Measurements from ENCODE around the gene CNN2. TPM values are rescaled to one million over a fixed set of nuclear protein-coding genes. Genes with fewer than 3 reads are reported as not detected.

The CNN2 gene
- total RNA-seq, 4 donors from 2014 or later: 79.0 to 125 (median 105) TPM

- intact Hi-C loops (cut with DNase I): no loop called here
- Histone ChIP-seq H3K27me3 (no peaks in the 10 kb centered on the region), H3K9me3 (peaks cover 0 to 40% (median 25%) of the 10 kb centered on the region in 3 donors), H3K4me1 (no peaks in the 10 kb centered on the region), H3K36me3 (peaks cover 0 to 34% (median 0%) of the 10 kb centered on the region in 3 donors), H3K27ac (no peak overlapping the region), H3K4me3 (no peak overlapping the region)
- no peak for DNase-seq
- no peak for TF ChIP-seq CTCF (IDR thresholded peaks at IDR 0.05)
- TF ChIP-seq POLR2A (IDR thresholded peaks at IDR 0.05): no peak
- WGBS, 2 donors: 100% methylated on average over 3 of the region's 5 CpGs; no CpG with 5 or more reads in 1 of the 2 donors
Measured at GRCh38 chr19:1058112-1058511, 31.7 kb downstream of the CNN2 start.

DNA sequence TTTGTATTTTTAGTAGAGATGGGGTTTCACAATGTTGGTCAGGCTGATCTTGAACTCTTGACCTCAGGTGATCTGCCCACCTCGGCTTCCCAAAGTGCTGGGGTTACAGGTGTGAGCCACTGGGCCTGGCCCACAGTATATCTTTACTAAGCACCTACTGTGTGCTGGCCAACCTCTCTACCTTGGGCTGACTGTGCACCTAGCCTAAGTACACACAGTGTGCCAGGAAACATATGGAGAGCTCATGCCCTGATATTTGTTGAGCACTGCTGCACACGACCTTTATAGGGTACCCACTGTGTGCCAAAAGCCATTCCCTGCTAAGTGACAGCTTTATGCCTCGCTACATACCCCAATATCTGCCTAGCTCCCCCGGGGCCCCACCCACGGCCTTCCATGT lies 34.3 kb downstream of the CNN2 start:
- DNase-seq: no peak
- no peak overlapping the region for H3K4me3 ChIP-seq
- H3K27me3 ChIP-seq: peaks cover 0 to 14% (median 0%) of the 10 kb centered on the region in 4 donors
- intact Hi-C loops (cut with DNase I): no loop called here
- no peak overlapping the region for H3K27ac ChIP-seq
- H3K9me3 ChIP-seq: peaks cover 0 to 39% (median 25%) of the 10 kb centered on the region in 3 donors
- peaks cover 0 to 34% (median 0%) of the 10 kb centered on the region in 3 donors for H3K36me3 ChIP-seq
- H3K4me1 ChIP-seq: peaks cover 11 to 15% (median 12%) of the 10 kb centered on the region in 3 donors
- 67 to 73% methylated on average over 1 to 4 of the region's 5 CpGs for WGBS, 2 donors
- TF ChIP-seq CTCF (IDR thresholded peaks at IDR 0.05) (no peak), POLR2A (IDR thresholded peaks at IDR 0.05) (no peak)

- Histone ChIP-seq H3K4me1 (peaks cover 17 to 28% (median 25%) of the 10 kb centered on the region in 3 donors), H3K27me3 (peaks cover 0 to 27% (median under 1%) of the 10 kb centered on the region in 4 donors), H3K27ac (no peak overlapping the region), H3K9me3 (peaks cover 0 to 26% (median 18%) of the 10 kb centered on the region in 3 donors), H3K4me3 (no peak overlapping the region), H3K36me3 (peaks cover 0 to 21% (median 0%) of the 10 kb centered on the region in 3 donors)
- WGBS, 2 donors: 95 to 98% methylated on average over 4 to 14 of the region's 20 CpGs
- TF ChIP-seq POLR2A (IDR thresholded peaks at IDR 0.05): no peak
- TF ChIP-seq CTCF (IDR thresholded peaks at IDR 0.05): no peak
- DNase-seq: no peak
- intact Hi-C loops (cut with DNase I): no loop called here
Measured at GRCh38 chr19:1061987-1062386, 35.6 kb downstream of the CNN2 start.

GRCh38 chr19:1062387-1063029 lies 36.1 kb downstream of the CNN2 start:
- Histone ChIP-seq H3K9me3 (peaks cover 0 to 20% (median 13%) of the 10 kb centered on the region in 3 donors), H3K36me3 (peaks cover 0 to 16% (median 0%) of the 10 kb centered on the region in 3 donors), H3K27me3 (peaks cover 4 to 32% (median 5%) of the 10 kb centered on the region in 4 donors), H3K4me1 (peaks cover 22 to 33% (median 28%) of the 10 kb centered on the region in 3 donors), H3K4me3 (no peak overlapping the region), H3K27ac (no peak overlapping the region)
- DNase-seq: no peak
- TF ChIP-seq POLR2A (IDR thresholded peaks at IDR 0.05) (no peak), CTCF (IDR thresholded peaks at IDR 0.05) (no peak)
- 86 to 89% methylated on average over 16 to 17 of the region's 17 CpGs for WGBS, 2 donors
- intact Hi-C loops (cut with DNase I): no loop called here

All from esophagus squamous epithelium (tissue), 5 donors.